Measurements from ENCODE around the gene CDC42BPA.
"Not testable (repeated sequence)": the region's sequence is repeated elsewhere in the genome, so short reads cannot be mapped to it uniquely, and the experiment has no call there.

CDC42BPA gene

GRCh38 chr1:227004796-227005195 lies 313.5 kb downstream of the CDC42BPA start:
- FAIRE-seq (no peak), DNase-seq (ENCODE audit: insufficient read length, low spot score) (no peak)
- TF ChIP-seq CTCF (IDR thresholded peaks at IDR 0.05; ENCODE audit: insufficient read depth, missing control alignments): no peak

GRCh38 chr1:227003165-227003564 lies 315.1 kb downstream of the CDC42BPA start:
- FAIRE-seq (peak; percentile 58), DNase-seq (ENCODE audit: insufficient read length, low spot score) (no peak)
- TF ChIP-seq CTCF (IDR thresholded peaks at IDR 0.05; ENCODE audit: insufficient read depth, missing control alignments): no peak

GRCh38 chr1:227002531-227003049 lies 315.7 kb downstream of the CDC42BPA start:
- DNase-seq (ENCODE audit: insufficient read length, low spot score) (no peak), FAIRE-seq (no peak)
- TF ChIP-seq CTCF (IDR thresholded peaks at IDR 0.05; ENCODE audit: insufficient read depth, missing control alignments): no peak

- FAIRE-seq; DNase-seq (ENCODE audit: insufficient read length, low spot score): not testable (repeated sequence)
Observed at GRCh38 chr1:226999579-226999978, 318.7 kb downstream of the CDC42BPA start.

- DNase-seq (ENCODE audit: insufficient read length, low spot score) (no peak), FAIRE-seq (no peak)
- TF ChIP-seq CTCF (IDR thresholded peaks at IDR 0.05; ENCODE audit: insufficient read depth, missing control alignments): no peak
Observed at GRCh38 chr1:226995365-226996332, 322.6 kb downstream of the CDC42BPA start.

GRCh38 chr1:226994586-226995364 lies 323.5 kb downstream of the CDC42BPA start:
- DNase-seq (ENCODE audit: insufficient read length, low spot score) (no peak), FAIRE-seq (no peak)
- no peak for TF ChIP-seq CTCF (IDR thresholded peaks at IDR 0.05; ENCODE audit: insufficient read depth, missing control alignments)

GRCh38 chr1:226993814-226994585 lies 324.3 kb downstream of the CDC42BPA start:
- FAIRE-seq: peak; percentile 99
- DNase-seq (ENCODE audit: insufficient read length, low spot score): peak; percentile 84
- TF ChIP-seq CTCF (IDR thresholded peaks at IDR 0.05; ENCODE audit: insufficient read depth, missing control alignments): no peak
